Measurements from ENCODE around the gene NUCKS1. TPM values are rescaled to one million over a fixed set of nuclear protein-coding genes. Genes with fewer than 3 reads are reported as not detected.

The NUCKS1 gene
- total and polyA plus RNA-seq, 2 donors from 2014 or later: 101 to 182 TPM

DNA sequence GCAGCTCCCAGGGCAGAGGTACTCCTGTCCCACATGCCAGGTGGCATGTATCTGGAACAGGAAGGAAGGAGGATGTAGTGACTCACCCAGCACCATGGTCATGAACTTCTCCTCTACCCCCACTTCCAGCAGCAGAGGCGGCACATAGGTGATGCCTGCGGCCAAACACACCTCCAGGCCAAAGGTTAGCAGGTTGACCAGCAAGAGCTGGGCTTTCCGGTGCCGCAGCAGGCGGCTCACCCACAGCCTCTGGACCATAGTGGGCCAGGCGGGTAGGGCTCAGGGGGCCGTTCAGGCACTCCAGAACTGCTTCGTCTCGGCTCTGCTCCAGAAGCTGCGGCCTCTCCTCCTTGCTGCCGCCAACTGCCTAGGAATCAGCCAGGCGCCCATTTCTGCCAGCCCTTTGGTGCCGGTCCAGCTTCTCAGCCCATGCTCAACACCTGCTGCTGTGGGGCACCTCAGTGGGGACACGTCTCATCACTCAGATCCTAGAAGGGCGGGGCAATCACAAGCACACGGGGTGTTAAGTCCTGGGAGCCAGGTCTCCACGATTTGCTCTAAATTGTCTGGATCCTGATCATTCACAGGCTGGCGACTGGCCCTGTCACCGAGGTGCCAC is 85.5 kb downstream of the NUCKS1 start:
- Histone ChIP-seq H3K27ac (ENCODE audit: low read depth in 2 of 2, low read length in 2 of 2) (peak overlapping the region in 1 of 2 donors; percentile 41), H3K27me3 (ENCODE audit: control insufficient read depth, insufficient read depth, low read length) (no peaks in the 10 kb centered on the region), H3K4me1 (ENCODE audit: control insufficient read depth in 2 of 3, insufficient read depth in 2 of 3, low read depth in 1 of 3, low read length in 3 of 3) (peaks cover 0 to 18% (median 5%) of the 10 kb centered on the region in 3 donors), H3K36me3 (ENCODE audit: control insufficient read depth in 2 of 3, insufficient read depth in 3 of 3, low read length in 3 of 3) (no peaks in the 10 kb centered on the region), H3K9me3 (ENCODE audit: control insufficient read depth in 2 of 3, insufficient read depth in 1 of 3, low read length in 3 of 3) (no peaks in the 10 kb centered on the region), H3K9ac (ENCODE audit: low read length in 3 of 3) (no peak overlapping the region), H3K4me3 (ENCODE audit: low read length in 3 of 3) (no peak overlapping the region)
- TF ChIP-seq, protein P1, sequence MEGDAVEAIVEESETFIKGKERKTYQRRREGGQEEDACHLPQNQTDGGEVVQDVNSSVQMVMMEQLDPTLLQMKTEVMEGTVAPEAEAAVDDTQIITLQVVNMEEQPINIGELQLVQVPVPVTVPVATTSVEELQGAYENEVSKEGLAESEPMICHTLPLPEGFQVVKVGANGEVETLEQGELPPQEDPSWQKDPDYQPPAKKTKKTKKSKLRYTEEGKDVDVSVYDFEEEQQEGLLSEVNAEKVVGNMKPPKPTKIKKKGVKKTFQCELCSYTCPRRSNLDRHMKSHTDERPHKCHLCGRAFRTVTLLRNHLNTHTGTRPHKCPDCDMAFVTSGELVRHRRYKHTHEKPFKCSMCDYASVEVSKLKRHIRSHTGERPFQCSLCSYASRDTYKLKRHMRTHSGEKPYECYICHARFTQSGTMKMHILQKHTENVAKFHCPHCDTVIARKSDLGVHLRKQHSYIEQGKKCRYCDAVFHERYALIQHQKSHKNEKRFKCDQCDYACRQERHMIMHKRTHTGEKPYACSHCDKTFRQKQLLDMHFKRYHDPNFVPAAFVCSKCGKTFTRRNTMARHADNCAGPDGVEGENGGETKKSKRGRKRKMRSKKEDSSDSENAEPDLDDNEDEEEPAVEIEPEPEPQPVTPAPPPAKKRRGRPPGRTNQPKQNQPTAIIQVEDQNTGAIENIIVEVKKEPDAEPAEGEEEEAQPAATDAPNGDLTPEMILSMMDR (IDR thresholded peaks at IDR 0.05; ENCODE audit: borderline replicate concordance, extremely low read depth, insufficient read depth): no peak
- peak in 2 of 5 donors; percentile 43 to 84 for DNase-seq
- FAIRE-seq: no peak
- intact Hi-C loops (cut with DNase I): loop anchor here (10.0 kb wide), 1 partner anchor 50 kb away; no protein-coding TSS in a partner anchor

DNA sequence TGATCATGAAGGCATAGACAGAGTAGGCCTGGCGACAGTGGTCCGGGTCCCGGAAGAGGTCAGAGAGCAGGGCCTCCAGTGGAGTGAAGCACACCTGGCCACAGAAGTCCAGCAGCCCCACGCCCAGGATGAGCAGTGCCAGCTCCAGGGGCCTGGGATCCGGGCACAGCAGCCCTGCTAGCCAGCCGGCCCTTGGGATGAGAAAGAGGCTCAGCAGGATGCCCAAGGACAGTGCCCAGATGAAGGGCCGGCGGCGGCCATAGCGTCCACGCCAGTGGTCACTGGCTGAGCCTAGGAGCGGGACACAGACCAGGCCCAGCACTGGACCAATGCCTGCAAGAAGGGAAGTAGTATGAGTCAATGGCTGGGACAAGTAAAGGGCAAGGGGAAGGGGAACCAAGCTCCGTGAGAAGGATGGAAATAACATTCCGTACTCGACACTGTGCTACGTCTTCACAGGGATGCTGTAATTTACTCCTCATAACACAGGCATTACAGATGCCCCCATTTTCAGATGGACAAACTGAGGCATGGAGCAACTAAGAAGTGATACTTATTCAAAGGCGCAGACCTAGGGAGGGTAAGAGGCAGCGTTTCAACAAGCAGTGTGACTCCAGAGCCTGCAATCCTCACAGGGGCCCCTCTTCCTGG is 86.6 kb downstream of the NUCKS1 start:
- H3K4me1 ChIP-seq (ENCODE audit: control insufficient read depth in 2 of 3, insufficient read depth in 2 of 3, low read depth in 1 of 3, low read length in 3 of 3): peaks cover 0 to 13% (median 5%) of the 10 kb centered on the region in 3 donors
- no peak overlapping the region for H3K9ac ChIP-seq (ENCODE audit: low read length in 3 of 3)
- H3K9me3 ChIP-seq (ENCODE audit: control insufficient read depth in 2 of 3, insufficient read depth in 1 of 3, low read length in 3 of 3): no peaks in the 10 kb centered on the region
- no peak overlapping the region for H3K27ac ChIP-seq (ENCODE audit: low read depth in 2 of 2, low read length in 2 of 2)
- no peak overlapping the region for H3K4me3 ChIP-seq (ENCODE audit: low read length in 3 of 3)
- H3K27me3 ChIP-seq (ENCODE audit: control insufficient read depth, insufficient read depth, low read length): no peaks in the 10 kb centered on the region
- DNase-seq (peak in 1 of 5 donors; percentile 27), FAIRE-seq (no peak)
- no peaks in the 10 kb centered on the region for H3K36me3 ChIP-seq (ENCODE audit: control insufficient read depth in 2 of 3, insufficient read depth in 3 of 3, low read length in 3 of 3)
- intact Hi-C loops (cut with DNase I): loop anchor here (10.0 kb wide), 1 partner anchor 51 kb away; no protein-coding TSS in a partner anchor
- TF ChIP-seq, protein P1 (IDR thresholded peaks at IDR 0.05; ENCODE audit: borderline replicate concordance, extremely low read depth, insufficient read depth): no peak

Other genes starting within 250 kb of the NUCKS1 start
- 25.7 TPM for gene CDK18, start 245.5 kb downstream of the NUCKS1 start, total RNA-seq
- 36.3 TPM for gene CDK18, start 245.5 kb downstream of the NUCKS1 start, polyA plus RNA-seq (ENCODE audit: insufficient read depth, low read depth, low replicate concordance)
- gene ELK4, start 118.2 kb downstream of the NUCKS1 start, total RNA-seq: 87.3 TPM
- 4.2 TPM for gene ELK4, start 118.2 kb downstream of the NUCKS1 start, polyA plus RNA-seq (ENCODE audit: insufficient read depth, low read depth, low replicate concordance)
- gene SLC45A3, start 69.7 kb downstream of the NUCKS1 start, total RNA-seq: 7.2 TPM
- 6.8 TPM for gene SLC45A3, start 69.7 kb downstream of the NUCKS1 start, polyA plus RNA-seq (ENCODE audit: insufficient read depth, low read depth, low replicate concordance)
- gene RAB29, start 25.3 kb upstream of the NUCKS1 start, total RNA-seq: 25.9 TPM
- gene RAB29, start 25.3 kb upstream of the NUCKS1 start, polyA plus RNA-seq (ENCODE audit: insufficient read depth, low read depth, low replicate concordance): 52.4 TPM
- 19.1 TPM for gene SLC41A1, start 63.0 kb upstream of the NUCKS1 start, total RNA-seq
- 20.9 TPM for gene SLC41A1, start 63.0 kb upstream of the NUCKS1 start, polyA plus RNA-seq (ENCODE audit: insufficient read depth, low read depth, low replicate concordance)
- gene PM20D1, start 100.0 kb upstream of the NUCKS1 start, total RNA-seq: 0.69 TPM
- gene PM20D1, start 100.0 kb upstream of the NUCKS1 start, polyA plus RNA-seq (ENCODE audit: insufficient read depth, low read depth, low replicate concordance): 1.6 TPM
- 0.69 TPM for gene SLC26A9, start 193.3 kb upstream of the NUCKS1 start, total RNA-seq
- 5.9 TPM for gene SLC26A9, start 193.3 kb upstream of the NUCKS1 start, polyA plus RNA-seq (ENCODE audit: insufficient read depth, low read depth, low replicate concordance)